Measurements from ENCODE around the gene SH3D19.

SH3D19 gene

GRCh38 chr4:151325111-151325948 lies at the start of gene SH3D19:
SH3D19 (minus strand) TSS chr4:151325605; CDS start chr4:151325352, 253 bp downstream.
- peak; percentile 96 for FAIRE-seq

DNA sequence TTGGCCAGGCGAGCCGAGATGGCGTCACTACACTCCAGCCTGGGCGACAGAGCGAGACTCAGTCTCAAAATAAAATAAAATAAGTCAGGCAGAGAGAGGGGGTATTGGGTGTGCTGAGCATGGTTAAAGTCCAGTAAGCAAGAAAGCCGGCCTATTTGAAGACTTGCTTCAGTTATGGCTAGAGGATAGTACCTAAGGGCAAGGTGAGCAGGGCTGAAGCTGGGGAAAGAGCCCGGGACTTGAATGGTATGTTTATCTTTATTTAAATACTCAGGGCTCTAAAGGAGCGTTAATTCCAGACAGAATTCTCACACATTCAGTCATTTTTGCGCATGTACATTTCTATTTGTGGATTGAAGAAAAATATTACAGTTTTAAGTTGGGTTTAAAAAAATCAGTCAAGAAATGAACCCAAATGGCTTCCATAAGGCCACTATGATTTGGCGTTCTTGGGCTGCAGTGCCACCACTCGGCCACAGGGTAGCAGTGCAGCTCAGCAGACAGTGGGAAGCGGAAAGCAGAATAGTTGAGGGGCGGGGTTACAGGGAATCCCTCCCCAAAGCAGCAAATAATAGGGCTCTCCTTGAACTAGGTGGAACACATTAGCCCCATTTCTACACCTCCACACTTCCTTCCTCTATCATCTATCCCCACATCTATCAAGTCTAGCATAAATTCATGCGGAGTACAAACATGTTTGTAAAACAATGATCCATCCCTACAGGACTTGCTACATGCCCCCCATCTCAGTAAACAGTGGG lies 37.2 kb upstream of the SH3D19 start:
- peak; percentile 96 for FAIRE-seq

DNA sequence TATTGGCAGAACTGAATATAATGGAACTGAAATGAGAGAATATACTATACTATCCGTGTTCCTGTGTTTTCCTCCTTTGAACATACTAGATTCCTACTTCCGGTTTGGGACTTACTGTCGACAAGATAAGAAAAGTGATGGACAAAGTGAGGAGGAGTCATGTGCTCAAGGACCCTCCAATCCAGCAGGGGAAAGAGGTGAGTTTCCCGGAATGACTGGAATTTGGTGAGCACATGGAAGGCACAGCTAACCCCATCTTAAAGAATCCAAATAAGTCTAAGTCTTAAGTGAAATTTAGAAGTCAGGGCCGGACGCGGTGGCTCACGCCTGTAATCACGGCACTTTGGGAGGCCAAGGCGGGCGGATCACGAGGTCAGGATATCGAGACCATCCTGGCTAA lies 36.6 kb upstream of the SH3D19 start:
- FAIRE-seq = no peak

DNA sequence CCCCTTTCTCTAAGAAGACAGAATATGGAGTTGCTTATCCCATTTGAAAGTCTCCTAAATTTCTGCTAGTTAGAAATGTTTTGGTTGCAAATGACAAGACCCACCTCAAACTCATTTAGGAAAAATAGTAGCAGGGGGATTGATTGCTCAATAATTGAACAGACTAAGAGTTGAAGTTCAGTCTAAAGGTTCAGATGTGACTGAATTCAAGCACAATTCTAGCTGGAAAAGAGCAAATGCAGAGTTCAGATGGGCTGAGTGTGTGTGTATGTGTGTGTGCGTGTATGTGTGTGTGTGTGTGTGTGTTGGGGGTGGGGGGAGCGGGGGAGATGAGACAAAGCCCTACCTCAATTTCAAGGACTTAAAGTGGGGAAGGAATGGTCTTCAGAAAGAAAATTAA lies 35.7 kb upstream of the SH3D19 start:
- no peak for FAIRE-seq

GRCh38 chr4:151359576-151359975 lies 34.2 kb upstream of the SH3D19 start:
- no peak for FAIRE-seq

GRCh38 chr4:151358266-151358665 lies 32.9 kb upstream of the SH3D19 start:
- no peak for FAIRE-seq

DNA sequence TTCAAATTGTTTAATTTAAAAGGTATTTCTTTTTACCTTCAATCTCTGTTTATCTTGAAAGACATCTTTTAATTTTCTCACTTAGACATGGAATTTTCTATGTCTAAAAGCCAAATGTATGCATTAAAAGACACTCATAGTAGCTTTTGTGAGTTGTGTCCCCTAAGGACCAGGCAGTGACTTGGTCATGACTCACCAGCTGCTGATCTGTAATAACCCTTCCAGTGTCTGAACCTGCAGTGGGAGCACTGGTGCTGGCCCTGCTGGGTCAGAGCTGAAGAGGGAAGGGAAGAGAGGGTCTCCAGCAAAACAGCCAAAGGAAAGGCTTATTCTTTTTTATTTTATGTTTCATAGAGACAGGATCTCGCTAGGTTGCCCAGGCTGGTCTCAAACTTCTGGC lies 31.1 kb upstream of the SH3D19 start:
- FAIRE-seq = no peak

DNA sequence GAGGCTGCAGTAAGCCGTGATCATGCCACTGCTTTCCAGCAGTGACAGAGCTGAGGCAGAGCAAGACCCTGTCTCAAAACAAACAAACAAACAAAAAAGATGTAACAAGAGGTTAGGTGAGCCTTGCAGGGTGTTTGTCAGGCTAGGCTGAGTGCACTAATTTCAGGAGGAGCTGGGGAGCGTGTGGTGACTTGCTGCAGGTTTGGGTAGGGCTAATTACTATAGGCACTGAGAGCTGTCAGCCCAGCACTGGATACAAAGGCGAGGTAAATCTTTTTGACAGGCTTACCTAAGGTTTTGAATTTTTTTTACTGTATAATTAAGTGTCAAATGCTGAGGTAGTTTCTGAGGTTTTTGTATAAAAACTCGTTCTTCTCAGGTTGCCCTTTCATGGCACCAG lies 29.8 kb upstream of the SH3D19 start:
- FAIRE-seq = no peak

DNA sequence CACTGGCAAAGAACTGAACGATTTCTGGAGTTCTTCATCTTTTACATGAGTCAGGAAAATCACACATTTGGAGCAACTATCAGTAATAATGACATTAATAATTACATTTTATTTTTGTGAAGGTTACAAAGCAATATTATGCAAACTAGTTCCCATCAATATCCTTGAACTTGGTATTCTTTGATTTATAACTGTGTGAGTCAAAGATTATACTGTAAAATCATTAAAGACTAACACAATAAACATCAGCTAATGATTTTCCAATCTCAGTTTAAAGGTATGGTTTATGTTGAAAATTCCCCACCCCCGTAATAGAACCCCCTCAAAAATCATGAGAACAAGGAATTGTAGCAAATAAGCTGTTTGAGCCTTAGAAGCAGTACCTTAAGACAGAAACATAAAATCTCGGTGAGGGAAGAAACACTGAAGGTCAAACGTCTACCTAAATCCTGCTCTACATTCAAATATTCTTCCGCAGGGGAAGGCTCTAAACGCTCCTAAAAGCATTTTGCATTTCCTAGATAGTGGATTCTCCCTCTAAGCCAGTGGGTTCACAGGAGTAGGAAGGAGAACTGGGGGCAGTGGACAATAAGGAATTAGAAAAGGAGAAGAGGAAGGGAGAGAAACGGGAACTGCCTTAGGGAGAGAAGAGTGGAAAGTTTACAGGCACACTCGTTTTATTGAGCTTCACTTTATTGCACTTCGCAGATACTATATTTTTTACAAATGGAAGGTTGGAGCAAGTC lies 22.3 kb upstream of the SH3D19 start:
- no peak for FAIRE-seq

DNA sequence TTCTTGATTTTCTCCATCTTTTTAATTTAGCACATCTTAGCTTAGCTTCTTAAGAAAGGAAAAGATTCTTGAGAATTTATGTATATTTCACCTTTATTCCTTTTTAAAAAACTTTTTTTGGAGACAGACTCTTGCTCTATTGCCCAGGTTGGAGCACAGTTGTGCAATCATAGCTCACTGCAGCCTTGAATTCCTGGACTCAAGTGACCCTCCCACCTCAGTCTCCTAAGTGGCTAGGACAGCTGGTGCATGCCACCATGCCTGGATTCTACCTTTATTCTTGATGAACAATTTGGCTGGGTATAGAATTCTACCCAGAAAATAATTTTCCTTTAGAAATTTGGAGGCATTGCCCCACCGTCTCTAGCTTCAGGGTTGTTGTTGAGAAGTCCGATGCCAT lies 19.5 kb upstream of the SH3D19 start:
- no peak for FAIRE-seq

DNA sequence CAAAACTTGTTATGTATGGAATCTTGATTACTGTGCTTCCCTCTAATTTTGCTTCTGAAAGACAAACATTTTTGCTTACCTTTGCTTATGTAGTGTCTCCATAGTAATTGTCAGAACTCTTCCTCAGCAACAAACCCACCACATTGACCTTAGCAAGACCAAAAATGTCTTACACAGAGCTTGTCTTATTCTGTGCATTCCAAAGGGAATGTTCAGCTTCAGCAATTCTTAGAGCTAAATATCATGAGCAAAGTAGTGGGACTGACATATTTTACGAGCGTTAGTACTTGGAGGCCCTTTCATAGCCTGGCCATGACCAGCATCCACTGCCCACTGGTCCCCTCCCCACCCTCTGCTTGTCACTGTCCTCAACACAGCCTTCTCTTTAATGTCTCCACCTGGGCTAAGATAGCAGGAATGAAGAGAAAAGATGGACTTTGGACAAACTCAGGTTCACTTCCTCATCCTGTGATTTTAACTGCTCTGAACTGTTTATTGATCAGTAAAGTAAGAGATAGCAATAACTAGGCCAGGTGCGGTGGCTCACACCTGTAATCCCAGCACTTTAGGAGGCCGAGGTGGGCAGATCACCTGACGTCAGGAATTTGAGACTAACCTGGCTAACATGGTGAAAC lies 15.5 kb upstream of the SH3D19 start:
- FAIRE-seq = no peak

- no peak for FAIRE-seq
Measured at GRCh38 chr4:151339467-151339866, 14.1 kb upstream of the SH3D19 start.

- no peak for FAIRE-seq
Measured at GRCh38 chr4:151331276-151332042, 6.1 kb upstream of the SH3D19 start.

- FAIRE-seq = no peak
Measured at GRCh38 chr4:151329217-151330007, 4.0 kb upstream of the SH3D19 start.

GRCh38 chr4:151325949-151326246 lies 493 bp upstream of the SH3D19 start:
- no peak for FAIRE-seq

GRCh38 chr4:151324752-151325110 lies 674 bp downstream of the SH3D19 start:
- FAIRE-seq = no peak

DNA sequence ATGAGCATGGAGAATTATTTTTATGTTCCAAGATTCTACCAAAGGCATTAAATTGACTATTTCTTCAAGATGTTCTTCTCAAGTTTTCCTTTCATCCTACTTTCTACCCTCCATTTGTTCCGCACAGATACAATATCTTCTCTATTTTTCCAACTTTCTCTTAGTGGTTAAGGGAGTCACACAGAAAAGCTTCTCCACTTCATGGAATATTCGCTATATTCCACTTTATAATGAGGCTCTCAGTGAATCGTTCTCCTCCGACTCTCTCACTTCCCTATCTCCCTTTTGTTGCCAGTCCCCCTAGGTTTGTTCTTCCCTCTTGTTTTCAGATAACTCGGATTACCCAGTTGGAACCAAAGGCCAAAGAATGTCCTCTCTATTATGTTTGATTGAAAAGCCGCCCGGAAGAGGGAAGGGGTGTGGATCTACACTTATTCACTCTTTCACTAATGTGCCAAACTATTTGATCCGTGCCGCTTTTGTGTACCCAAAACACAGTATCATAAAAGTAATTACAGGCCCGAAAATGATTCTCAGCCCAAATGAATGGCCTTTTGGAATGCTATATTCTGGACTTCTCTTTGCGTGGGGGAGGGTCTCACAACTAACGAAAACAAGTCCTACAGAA lies 1.2 kb downstream of the SH3D19 start:
- FAIRE-seq = no peak

- no peak for FAIRE-seq
Measured at GRCh38 chr4:151323667-151324066, 1.7 kb downstream of the SH3D19 start.

DNA sequence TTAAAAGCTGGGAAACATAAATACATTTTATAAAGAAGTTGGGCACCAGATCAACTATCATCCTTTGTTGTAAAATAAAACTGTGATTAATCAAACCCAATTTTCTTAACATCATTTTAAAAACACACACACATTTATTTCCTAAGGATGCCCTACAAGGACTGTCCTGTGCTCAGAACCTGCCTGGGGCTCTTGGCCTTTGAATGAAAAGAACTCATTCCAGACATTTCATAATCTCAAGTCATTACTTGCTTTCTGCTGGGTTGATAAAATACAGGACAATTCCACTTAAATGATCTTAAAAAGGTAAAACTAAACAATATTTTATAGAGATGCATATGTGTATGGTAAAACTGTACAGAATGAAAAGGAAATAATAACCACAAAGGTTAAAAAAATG lies 2.8 kb downstream of the SH3D19 start:
- FAIRE-seq = no peak

- peak; percentile 82 for FAIRE-seq
Measured at GRCh38 chr4:151322161-151322560, 3.2 kb downstream of the SH3D19 start.

GRCh38 chr4:151321586-151321985 lies 3.8 kb downstream of the SH3D19 start:
- FAIRE-seq = no peak
